Measurements from ENCODE around the gene GALNT2. TPM values are rescaled to one million over a fixed set of nuclear protein-coding genes. Genes with fewer than 3 reads are reported as not detected.

GALNT2 gene
- polyA plus RNA-seq, 1 of the 3 experiments (the other 2 are of a cell fraction), result 118 TPM

- no peaks in the 10 kb centered on the region; a peak in 2 of 4 replicates for H3K4me1 ChIP-seq (ENCODE audit: control insufficient read depth in 1 of 2, insufficient read depth in 2 of 2, low read depth in 1 of 2, low read length in 1 of 2)
- H3K27ac ChIP-seq (ENCODE audit: low read depth in 2 of 2, low read length in 1 of 2), result no peak overlapping the region
- H4K20me1 ChIP-seq (ENCODE audit: insufficient read depth), result no peaks in the 10 kb centered on the region
- no peaks in the 10 kb centered on the region for H3K9me2 ChIP-seq
- no peak for DNase-seq
- no peak overlapping the region for H3K9ac ChIP-seq
- H3K4me3 ChIP-seq (ENCODE audit: low read depth in 2 of 2, low read length in 1 of 2), result no peak overlapping the region
- ChIA-PET POLR2A (no interaction called here), CTCF (no interaction called here)
- no peak overlapping the region for H2AFZ ChIP-seq (ENCODE audit: low read depth)
- H3K4me2 ChIP-seq, result no peak overlapping the region
- no peaks in the 10 kb centered on the region for H3F3A ChIP-seq (replicated peaks; ENCODE audit: insufficient read depth)
- H3K9me3 ChIP-seq, result no peaks in the 10 kb centered on the region
- 97% methylated on average over 5 of the region's 5 CpGs for WGBS (ENCODE audit: low lambda C conversion rate)
- no peaks in the 10 kb centered on the region for H3K27me3 ChIP-seq (ENCODE audit: insufficient read depth)
- peaks cover 29 to 31% of the 10 kb centered on the region in 2 experiments for H3K36me3 ChIP-seq (replicated peaks in 1 of 2; ENCODE audit: control insufficient read depth in 1 of 2, insufficient read depth in 2 of 2, low read length in 1 of 2)
- no peak for TF ChIP-seq REST (IDR thresholded peaks at IDR 0.05; ENCODE audit: low read depth, low read length)
- no peak for TF ChIP-seq ELF1 (IDR thresholded peaks at IDR 0.05)
- TF ChIP-seq NRF1 (IDR thresholded peaks at IDR 0.05; ENCODE audit: low read depth, low read length), result no peak
- TF ChIP-seq POLR2AphosphoS5 (IDR thresholded peaks at IDR 0.05; ENCODE audit: low read depth, low read length), result no peak
- no peak for TF ChIP-seq SMC3 (IDR thresholded peaks at IDR 0.05; ENCODE audit: low read depth, low read length)
- no peak for TF ChIP-seq IRF3 (IDR thresholded peaks at IDR 0.05; ENCODE audit: low read depth, low read length)
- no peak for TF ChIP-seq TAF1 (IDR thresholded peaks at IDR 0.05; ENCODE audit: borderline replicate concordance, low read depth, low read length)
- no peak for TF ChIP-seq FOXJ3 (CRISPR knock-in tag; IDR thresholded peaks at IDR 0.05)
- no peak for TF ChIP-seq ZBTB33 (IDR thresholded peaks at IDR 0.05; ENCODE audit: borderline replicate concordance, low read depth)
- no peak for TF ChIP-seq GATA2 (CRISPR knock-in tag; IDR thresholded peaks at IDR 0.05)
- no peak for TF ChIP-seq CHD2 (IDR thresholded peaks at IDR 0.05; ENCODE audit: low read length, partially characterized antibody)
- TF ChIP-seq RXRA (IDR thresholded peaks at IDR 0.05; ENCODE audit: borderline replicate concordance, low read depth), result no peak
- TF ChIP-seq EP300 (IDR thresholded peaks at IDR 0.05; ENCODE audit: borderline replicate concordance in 1 of 2, low read depth in 1 of 2, low read length in 1 of 2), result no peak
- no peak for TF ChIP-seq EZH2phosphoT487 (IDR thresholded peaks at IDR 0.05; ENCODE audit: borderline replicate concordance, low read depth)
- no peak for TF ChIP-seq RFX5 (IDR thresholded peaks at IDR 0.05; ENCODE audit: low read length)
- H3K79me2 ChIP-seq (ENCODE audit: insufficient read depth), result no peaks in the 10 kb centered on the region; the same call in 1 of the 2 replicates
Measured at GRCh38 chr1:230237805-230238204, 170.8 kb downstream of the GALNT2 start.
